Measurements from ENCODE around the gene ASB3.
"Not testable (repeated sequence)": the region's sequence is repeated elsewhere in the genome, so short reads cannot be mapped to it uniquely, and the experiment has no call there.

Gene ASB3

DNA sequence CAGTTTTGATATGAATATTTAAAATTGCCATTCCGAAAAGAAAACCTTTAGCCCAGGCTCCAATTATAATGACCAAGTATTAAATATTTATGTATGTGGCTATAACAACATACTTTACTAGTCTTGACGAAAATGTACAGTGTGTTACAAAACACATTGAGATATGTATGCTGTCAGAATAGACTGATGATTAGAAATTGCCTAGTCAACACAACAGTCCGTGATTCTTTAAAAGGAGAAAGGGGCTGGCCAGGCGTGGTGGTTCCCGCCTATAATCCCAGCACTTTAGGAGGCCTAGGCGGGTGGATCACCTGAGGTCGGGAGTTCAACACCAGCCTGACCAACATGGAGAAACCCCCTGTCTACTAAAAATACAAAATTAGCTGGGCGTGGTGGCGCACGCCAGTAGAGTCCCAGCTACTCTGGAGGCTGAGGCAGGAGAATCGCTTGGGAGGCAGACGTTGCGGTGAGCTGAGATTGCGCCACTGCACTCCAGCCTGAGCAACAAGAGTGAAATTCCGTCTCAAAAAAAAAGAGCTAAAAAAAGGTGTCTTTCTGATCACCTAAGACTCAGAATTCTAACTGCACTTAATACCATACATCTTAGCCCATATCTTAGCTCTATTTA is 17.3 kb downstream of the ASB3 start:
- Histone ChIP-seq H3K4me1 (ENCODE audit: low read depth, poor library complexity, severe bottlenecking) (peaks cover 36% of the 10 kb centered on the region), H3K27me3 (ENCODE audit: insufficient read depth, low read depth) (no peaks in the 10 kb centered on the region), H3K4me3 (IDR thresholded peaks at IDR 0.05; ENCODE audit: insufficient read depth, low read depth, low read length) (no peak overlapping the region), H2AFZ (ENCODE audit: low read depth) (no peak overlapping the region), H3K36me3 (ENCODE audit: insufficient read depth) (peaks cover 2% of the 10 kb centered on the region; the same call in 1 of the 2 replicates), H3K79me2 (ENCODE audit: insufficient read depth, low read depth) (peaks cover 59% of the 10 kb centered on the region), H4K20me1 (ENCODE audit: insufficient read depth) (no peaks in the 10 kb centered on the region), H3K27ac (no peak overlapping the region), H3K9ac (no peak overlapping the region), H3K4me2 (peak overlapping the region; percentile 84)
- TF ChIP-seq, protein P1, sequence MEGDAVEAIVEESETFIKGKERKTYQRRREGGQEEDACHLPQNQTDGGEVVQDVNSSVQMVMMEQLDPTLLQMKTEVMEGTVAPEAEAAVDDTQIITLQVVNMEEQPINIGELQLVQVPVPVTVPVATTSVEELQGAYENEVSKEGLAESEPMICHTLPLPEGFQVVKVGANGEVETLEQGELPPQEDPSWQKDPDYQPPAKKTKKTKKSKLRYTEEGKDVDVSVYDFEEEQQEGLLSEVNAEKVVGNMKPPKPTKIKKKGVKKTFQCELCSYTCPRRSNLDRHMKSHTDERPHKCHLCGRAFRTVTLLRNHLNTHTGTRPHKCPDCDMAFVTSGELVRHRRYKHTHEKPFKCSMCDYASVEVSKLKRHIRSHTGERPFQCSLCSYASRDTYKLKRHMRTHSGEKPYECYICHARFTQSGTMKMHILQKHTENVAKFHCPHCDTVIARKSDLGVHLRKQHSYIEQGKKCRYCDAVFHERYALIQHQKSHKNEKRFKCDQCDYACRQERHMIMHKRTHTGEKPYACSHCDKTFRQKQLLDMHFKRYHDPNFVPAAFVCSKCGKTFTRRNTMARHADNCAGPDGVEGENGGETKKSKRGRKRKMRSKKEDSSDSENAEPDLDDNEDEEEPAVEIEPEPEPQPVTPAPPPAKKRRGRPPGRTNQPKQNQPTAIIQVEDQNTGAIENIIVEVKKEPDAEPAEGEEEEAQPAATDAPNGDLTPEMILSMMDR (conservative IDR thresholded peaks at IDR 0.05; ENCODE audit: low read depth, low read length) = no peak

DNA sequence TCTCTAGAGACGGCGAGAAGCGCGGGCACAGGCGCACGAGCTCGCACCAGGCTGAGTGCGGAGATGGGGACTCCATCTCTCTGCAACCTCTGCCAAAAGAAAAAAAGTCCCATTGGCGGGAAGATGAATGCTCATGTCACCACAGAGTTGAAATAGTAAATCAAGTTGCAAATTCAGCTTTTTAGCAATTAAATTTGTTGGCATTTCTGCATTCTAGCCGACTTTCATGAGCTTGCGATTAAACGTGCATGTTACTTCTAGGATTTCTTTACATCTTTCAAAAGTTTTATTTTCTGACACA is 18.6 kb downstream of the ASB3 start:
- TF ChIP-seq, protein P1 (conservative IDR thresholded peaks at IDR 0.05; ENCODE audit: low read depth, low read length) = no peak
- peak overlapping the region; percentile 85 for H3K4me3 ChIP-seq (IDR thresholded peaks at IDR 0.05; ENCODE audit: insufficient read depth, low read depth, low read length)
- H3K27me3 ChIP-seq (ENCODE audit: insufficient read depth, low read depth) = no peaks in the 10 kb centered on the region
- H2AFZ ChIP-seq (ENCODE audit: low read depth) = peak overlapping the region; percentile 70
- no peaks in the 10 kb centered on the region for H3K36me3 ChIP-seq (ENCODE audit: insufficient read depth)
- no peaks in the 10 kb centered on the region for H4K20me1 ChIP-seq (ENCODE audit: insufficient read depth)
- H3K4me2 ChIP-seq = peak overlapping the region; percentile 84
- H3K4me1 ChIP-seq (ENCODE audit: low read depth, poor library complexity, severe bottlenecking) = peaks cover 36% of the 10 kb centered on the region
- peaks cover 51% of the 10 kb centered on the region for H3K79me2 ChIP-seq (ENCODE audit: insufficient read depth, low read depth)
- H3K9ac ChIP-seq = peak overlapping the region; percentile 83
- peak overlapping the region; percentile 77 for H3K27ac ChIP-seq

DNA sequence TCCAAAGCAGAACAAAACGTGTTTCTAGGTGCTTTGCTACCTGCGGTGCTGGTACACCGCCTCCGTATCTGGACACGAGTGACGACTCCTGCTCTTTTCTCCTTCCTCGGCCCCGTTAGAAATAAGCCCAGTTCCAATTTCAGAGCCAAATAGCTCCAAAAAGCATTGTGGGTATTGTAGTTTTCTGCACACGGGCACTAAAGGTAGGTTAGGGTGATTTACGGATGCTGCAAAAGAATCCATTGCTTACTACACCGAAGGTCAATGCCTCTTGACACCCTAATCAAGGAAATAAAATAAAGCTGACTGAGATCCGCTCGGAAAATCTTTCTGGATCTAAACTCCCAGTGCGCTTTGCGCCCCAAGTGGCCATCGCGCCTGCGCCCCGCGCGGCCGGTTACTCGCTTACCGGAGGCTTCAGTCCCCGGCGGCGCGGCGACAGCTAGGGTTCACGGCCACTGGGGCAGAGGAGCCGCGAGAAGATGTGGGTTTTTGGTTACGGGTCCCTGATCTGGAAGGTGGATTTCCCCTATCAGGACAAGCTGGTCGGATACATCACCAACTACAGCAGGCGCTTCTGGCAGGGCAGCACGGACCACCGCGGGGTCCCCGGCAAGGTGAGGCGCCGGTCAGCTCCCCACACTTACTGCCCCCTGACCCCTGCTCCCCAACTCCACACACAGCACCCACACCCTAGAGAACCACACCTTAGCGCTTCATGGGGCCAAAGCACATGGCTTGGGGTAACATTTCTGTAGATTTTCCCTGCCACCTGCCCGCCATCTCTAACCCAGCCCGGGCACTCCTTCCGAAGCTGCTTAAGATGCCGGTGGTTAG is 19.1 kb downstream of the ASB3 start, which contains the start of gene CHAC2:
Gene CHAC2 (plus strand): TSS at position 400 of the 837 bp plus-strand sequence. CDS start 83 bp downstream, at position 483.
- Histone ChIP-seq H3K4me2 (peak within 1 kb of the TSS; percentile 84), H4K20me1 (ENCODE audit: insufficient read depth) (no peaks in the 10 kb centered on the region), H3K27ac (peak within 1 kb of the TSS; percentile 77), H3K79me2 (ENCODE audit: insufficient read depth, low read depth) (peaks cover 47% of the 10 kb centered on the region), H3K4me1 (ENCODE audit: low read depth, poor library complexity, severe bottlenecking) (peaks cover 36% of the 10 kb centered on the region), H3K9ac (peak within 1 kb of the TSS; percentile 83), H2AFZ (ENCODE audit: low read depth) (peak within 1 kb of the TSS; percentile 70), H3K27me3 (ENCODE audit: insufficient read depth, low read depth) (no peaks in the 10 kb centered on the region), H3K36me3 (ENCODE audit: insufficient read depth) (no peaks in the 10 kb centered on the region), H3K4me3 (IDR thresholded peaks at IDR 0.05; ENCODE audit: insufficient read depth, low read depth, low read length) (peak within 1 kb of the TSS; percentile 85)
- TF ChIP-seq, protein P1 (conservative IDR thresholded peaks at IDR 0.05; ENCODE audit: low read depth, low read length) = peak; percentile 60

DNA sequence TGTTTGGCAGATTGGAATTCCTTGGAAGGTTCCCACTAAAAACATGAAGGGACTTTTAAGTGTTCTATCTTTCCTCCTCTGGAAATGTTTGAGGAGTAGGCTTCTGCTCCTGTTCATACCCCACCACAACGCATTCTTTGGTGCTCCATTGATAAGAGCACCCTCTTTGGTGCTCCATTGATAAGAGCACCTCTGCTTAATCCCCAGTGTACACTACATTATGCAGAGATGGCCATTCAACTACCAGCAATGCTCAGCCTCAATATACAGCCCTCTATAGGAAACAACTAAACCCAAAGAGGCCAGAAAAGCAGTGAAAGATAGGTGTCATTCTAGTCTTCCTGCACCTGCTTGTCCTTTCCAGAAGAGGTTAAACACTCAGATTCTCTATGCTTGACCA is 21.0 kb downstream of the ASB3 start:
- Histone ChIP-seq H4K20me1 (ENCODE audit: insufficient read depth) (no peaks in the 10 kb centered on the region), H3K79me2 (ENCODE audit: insufficient read depth, low read depth) (peaks cover 30% of the 10 kb centered on the region), H3K27ac (no peak overlapping the region), H2AFZ (ENCODE audit: low read depth) (no peak overlapping the region), H3K36me3 (ENCODE audit: insufficient read depth) (no peaks in the 10 kb centered on the region), H3K4me1 (ENCODE audit: low read depth, poor library complexity, severe bottlenecking) (peaks cover 32% of the 10 kb centered on the region), H3K27me3 (ENCODE audit: insufficient read depth, low read depth) (no peaks in the 10 kb centered on the region), H3K4me3 (IDR thresholded peaks at IDR 0.05; ENCODE audit: insufficient read depth, low read depth, low read length) (no peak overlapping the region), H3K9ac (no peak overlapping the region), H3K4me2 (no peak overlapping the region)
- TF ChIP-seq, protein P1 (conservative IDR thresholded peaks at IDR 0.05; ENCODE audit: low read depth, low read length) = no peak

DNA sequence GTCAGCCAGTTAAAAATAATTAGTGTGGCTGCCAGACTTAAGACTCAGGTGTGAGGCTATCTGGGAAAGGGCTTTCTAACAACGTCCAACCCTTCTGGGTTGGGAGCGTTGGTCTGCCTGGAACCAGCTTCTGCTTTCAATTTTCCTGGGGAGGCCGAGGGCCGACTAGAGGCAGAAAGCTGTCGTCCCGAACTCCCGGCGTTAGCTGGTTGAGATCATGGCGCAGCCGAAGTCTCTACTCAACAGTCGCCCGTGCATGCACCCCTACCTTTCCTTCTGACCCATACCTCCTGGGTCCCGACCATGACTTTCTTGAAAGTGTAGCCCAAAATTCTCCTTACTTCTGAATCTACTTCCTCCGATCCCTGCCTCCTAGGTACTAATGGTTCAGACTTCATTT is 29.5 kb downstream of the ASB3 start:
- not testable (repeated sequence) for H3K4me1 ChIP-seq (ENCODE audit: low read depth, poor library complexity, severe bottlenecking); H3K27ac ChIP-seq; H3K79me2 ChIP-seq (ENCODE audit: insufficient read depth, low read depth); H3K27me3 ChIP-seq (ENCODE audit: insufficient read depth, low read depth); H3K36me3 ChIP-seq (ENCODE audit: insufficient read depth); H2AFZ ChIP-seq (ENCODE audit: low read depth); H3K9ac ChIP-seq; H3K4me2 ChIP-seq; H4K20me1 ChIP-seq (ENCODE audit: insufficient read depth); H3K4me3 ChIP-seq (IDR thresholded peaks at IDR 0.05; ENCODE audit: insufficient read depth, low read depth, low read length)
